ENCODE data around the gene NABP1. TPM values are rescaled to one million over a fixed set of nuclear protein-coding genes. Genes with fewer than 3 reads are reported as not detected.

NABP1 gene
- total RNA-seq, 1 donor from 2014 or later: 51.0 TPM

Other genes starting within 250 kb of the NABP1 start
- not detected in 2 replicates for gene CAVIN2, start 169.0 kb downstream of the NABP1 start, total RNA-seq